Stimulated activated CD8-positive, alpha-beta memory T cell treated with anti-CD3 and anti-CD28 coated beads, Interleukin-4, amount 100 ng/mL, for 24 hours (primary cell): ENCODE data around the gene PROZ.

ENCODE experiments used
- DNase-seq: peaks from one replicate; pipeline ENCODE4 v3.0.0-alpha.2; 2020; ENCODE audit warnings: low read depth

The PROZ gene

GRCh38 chr13:113178070-113178895 is 19.8 kb downstream of the PROZ start:
- no peak for DNase-seq

GRCh38 chr13:113178896-113179167 is 20.4 kb downstream of the PROZ start:
- DNase-seq = no peak

GRCh38 chr13:113179374-113180230 is 21.2 kb downstream of the PROZ start:
- DNase-seq = no peak

- no peak for DNase-seq
Observed at GRCh38 chr13:113182046-113182445, 23.6 kb downstream of the PROZ start.

DNA sequence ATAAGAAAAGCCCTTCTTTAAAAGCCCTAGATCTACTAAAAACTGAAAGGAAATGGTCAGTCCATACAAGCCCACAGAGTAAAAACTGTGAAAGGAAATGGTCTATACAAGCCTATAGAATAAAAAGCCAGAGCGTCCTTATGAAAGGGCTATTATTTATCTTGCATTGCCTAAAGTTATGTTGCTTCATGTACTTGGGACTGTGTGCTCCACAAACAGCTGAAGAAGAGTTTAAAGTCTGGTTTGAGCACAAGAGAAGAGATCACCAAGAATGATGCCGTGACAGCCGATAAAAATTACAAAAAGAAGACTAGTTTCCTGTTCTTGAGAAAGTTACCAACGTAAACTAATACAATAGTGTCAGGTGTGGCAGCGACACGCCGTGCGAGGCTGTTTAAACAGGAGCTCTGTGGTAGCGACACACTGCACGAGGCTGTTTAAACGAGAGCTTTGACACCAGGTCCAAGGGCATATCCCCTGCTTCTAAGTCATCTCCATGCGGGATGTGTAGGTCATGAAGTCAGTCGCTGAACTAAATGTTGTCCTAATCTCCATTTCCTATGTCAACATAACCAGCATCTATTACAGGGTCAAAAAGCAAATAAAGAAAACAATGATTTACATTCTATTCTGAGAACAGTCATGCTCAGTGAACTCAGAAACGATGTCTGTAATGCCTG is 25.1 kb downstream of the PROZ start:
- no peak for DNase-seq

- DNase-seq = no peak
Observed at GRCh38 chr13:113184568-113185440, 26.4 kb downstream of the PROZ start.

DNA sequence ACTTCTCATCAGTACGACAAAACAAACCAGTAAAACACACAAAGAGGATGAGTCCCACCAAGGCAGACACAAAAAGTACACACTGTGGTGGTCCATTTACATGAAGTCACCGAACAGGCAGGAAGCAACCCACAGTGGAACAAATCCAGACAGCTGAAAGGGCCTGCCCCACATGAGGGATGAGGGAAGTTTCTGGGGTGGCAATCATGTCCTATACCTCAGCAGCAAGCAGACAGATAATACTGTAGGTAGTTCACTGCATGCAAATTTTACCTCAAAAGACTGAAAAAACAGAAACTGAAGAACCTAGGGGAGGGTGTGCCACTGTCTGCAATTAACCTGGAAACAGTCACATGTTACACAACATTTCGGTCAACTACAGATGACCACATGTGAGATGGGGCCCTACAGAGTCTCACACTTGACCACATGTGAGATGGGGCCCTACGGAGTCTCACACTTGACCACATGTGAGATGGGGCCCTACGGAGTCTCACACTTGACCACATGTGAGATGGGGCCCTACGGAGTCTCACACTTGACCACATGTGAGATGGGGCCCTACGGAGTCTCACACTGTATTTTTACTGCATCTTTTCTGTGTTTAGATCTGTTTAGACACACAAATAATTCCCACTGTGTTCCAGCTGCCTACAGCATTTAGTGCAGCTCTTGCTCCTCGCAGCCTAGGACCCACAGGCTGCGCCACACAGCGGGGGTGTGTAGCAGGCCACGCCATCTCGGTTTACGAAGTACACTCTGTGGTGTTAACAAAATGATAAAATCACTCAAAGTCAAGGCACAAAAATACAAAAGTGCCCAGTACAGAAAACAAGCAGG is 27.8 kb downstream of the PROZ start:
- no peak for DNase-seq

DNA sequence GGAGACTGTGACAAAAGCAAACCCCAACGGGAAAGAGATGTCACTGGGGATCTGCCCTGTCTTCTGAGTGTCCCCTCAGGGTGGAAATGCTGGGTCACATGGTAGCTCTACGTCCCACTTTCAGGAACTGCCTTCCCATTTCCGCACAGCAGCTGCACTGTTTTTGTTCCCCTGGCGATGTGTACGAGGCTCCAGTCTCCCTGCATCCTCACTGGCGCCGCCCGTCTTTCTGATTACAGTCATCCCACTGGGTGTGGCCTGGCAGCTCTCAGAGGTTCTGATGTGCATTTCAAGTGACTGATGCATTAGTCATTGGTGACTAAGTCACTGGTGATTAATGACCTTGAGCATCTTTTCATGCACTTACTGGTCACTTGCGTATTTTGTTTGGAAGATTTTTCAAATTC is 28.8 kb downstream of the PROZ start:
- DNase-seq = peak; percentile 55

- no peak for DNase-seq
Observed at GRCh38 chr13:113187883-113188665, 29.6 kb downstream of the PROZ start.

- no peak for DNase-seq
Observed at GRCh38 chr13:113190181-113190580, 31.7 kb downstream of the PROZ start.

DNA sequence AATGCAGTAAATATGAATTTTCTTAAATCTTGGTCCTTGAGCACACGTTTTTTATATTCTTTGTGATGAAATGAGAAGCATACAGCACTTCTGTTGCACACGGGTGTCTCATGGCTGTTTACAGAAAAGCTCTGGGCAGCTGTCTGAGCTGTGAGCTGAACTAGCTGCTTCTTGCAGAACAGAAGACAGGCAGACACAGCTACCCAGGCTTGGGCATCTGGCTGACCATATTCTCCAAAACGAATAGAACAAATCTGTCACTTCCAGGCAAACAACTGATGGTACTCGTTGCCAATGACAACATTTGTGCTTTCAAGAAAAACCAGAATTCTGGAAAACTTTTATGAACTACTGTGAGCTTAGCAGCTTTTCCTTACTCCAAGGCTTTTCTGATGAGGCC is 33.8 kb downstream of the PROZ start:
- DNase-seq = no peak

- no peak for DNase-seq
Observed at GRCh38 chr13:113192902-113193301, 34.5 kb downstream of the PROZ start.

DNA sequence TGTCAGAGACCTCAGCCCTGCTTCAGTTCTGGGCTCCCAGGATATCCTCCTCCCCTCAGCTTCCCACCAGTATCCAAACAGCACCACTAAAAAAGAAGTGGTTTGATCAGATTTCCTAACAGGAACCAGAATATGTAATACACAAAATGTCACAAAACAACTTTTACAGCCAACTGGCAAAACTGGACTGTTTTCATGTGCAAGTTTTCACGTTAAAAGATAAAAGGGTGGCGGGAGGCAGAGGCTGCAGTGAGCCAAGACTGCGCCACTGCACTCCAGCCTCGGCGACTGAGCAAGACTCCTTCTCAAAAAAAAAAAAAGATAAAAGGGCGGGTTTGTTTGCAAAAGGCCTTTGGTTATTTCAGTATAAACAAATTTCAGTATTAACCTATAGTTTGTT is 36.9 kb downstream of the PROZ start:
- DNase-seq = no peak

- DNase-seq = no peak
Observed at GRCh38 chr13:113196970-113197737, 38.7 kb downstream of the PROZ start.

DNA sequence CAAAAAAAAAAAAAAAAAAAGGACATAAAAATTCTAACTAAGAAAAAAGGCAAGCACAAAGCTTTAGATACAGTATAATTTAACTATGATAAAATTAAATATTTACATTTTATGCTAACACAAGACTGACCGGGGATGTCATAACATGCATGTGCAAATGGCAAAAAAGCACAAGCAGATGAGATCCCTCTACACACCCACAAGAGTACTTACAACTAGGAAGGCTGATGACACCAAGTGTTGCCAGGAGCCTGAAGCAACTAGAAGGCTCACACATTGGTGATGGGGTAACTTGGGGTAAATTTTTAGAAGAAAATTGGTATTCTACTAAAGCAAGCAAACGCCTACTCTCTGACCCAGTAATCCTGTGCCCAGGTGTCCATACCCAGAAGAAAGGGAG is 43.4 kb downstream of the PROZ start:
- no peak for DNase-seq

GRCh38 chr13:113202912-113203311 is 44.5 kb downstream of the PROZ start:
- DNase-seq = no peak

DNA sequence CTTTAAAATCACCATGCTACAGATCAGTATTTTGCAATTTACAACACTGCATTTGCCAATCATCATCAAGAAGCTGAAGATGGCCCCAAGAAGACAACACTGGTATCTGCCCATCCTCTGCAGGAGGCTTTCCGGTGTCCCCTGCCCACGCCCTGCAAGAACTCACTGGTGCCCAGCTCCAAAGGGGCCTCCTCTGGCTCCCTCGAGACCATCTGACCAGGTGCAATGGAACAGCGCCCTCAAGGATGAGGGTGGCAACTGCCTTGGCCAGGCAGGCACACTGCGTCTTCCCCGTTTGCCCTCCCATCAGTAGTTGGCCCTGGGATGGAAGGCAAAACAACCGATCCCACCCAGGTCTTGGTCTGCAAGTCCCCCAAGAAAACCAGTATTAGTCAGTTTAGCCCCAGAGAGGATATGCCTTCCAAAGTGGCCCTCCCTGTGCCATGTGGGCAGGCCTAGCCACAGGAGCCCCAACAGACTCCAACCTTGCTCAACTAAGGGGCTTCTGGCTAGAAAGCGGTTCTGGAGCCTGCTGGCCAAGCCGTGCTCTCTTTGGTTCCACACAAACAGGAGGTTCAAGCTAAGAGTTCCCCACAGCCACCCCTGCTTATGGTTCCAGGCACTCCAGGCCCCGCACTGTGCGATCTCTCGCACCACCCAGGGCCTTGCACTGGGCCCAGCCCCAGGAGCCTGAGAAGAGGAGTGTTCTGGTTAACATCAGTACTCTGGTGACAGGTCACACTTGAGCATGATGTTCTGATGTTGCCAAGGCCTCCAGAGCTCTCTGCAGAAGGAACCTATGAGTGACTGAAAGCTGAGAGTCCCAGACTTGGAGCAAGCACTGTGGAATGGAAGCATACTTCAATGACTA is 45.3 kb downstream of the PROZ start:
- DNase-seq = no peak

- no peak for DNase-seq
Observed at GRCh38 chr13:113204378-113204734, 45.9 kb downstream of the PROZ start.
